NCI-H345 (cell line): ENCODE data around the gene PLXNC1.

Experiments used
- DNase-seq: peaks from one replicate; lab custom pipeline; 2025; lab: John Stamatoyannopoulos, UW

PLXNC1 gene

GRCh38 chr12:94338006-94338794 lies 189.8 kb downstream of the PLXNC1 start:
- no peak for DNase-seq

DNA sequence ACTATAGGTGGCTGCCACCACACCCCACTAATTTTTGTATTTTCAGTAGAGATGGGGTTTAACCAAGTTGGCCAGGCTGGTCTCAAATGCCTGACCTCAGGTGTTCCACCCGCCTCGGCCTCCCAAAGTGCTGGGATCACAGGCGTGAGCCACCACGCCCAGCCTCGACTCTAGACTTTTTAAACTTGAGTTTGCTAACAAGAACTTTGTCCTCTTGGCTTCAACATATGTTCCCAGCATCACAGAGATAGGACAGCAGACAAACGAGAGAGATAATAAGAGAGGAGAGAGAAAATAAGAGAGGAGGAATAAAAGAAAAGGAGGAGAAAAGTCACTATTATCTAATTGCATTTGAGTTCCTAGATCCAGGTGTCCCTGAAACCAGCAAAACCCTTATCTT lies 192.2 kb downstream of the PLXNC1 start:
- DNase-seq = no peak

DNA sequence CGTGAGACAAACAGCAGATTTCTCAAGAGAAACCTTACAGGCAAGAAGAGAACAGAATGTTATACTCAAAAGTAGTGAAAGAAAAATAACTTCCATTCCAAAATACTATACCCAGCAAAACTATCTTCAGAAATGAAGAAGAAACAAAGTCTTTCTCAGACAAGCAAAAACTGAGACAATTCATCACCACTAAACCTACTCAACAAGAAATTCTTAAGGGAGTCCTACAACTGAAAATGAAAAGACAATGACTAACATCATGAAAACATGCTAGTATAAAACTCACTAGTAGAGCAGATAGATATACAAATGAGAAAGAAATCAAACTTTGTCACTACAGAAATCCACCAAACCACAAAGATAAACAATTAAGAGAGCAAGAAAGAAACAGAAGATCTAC lies 204.8 kb downstream of the PLXNC1 start:
- no peak for DNase-seq
